ENCODE results near the gene TMEFF2.

- TF ChIP-seq POLR2AphosphoS5 (IDR thresholded peaks at IDR 0.05; ENCODE audit: low read depth, low read length), result no peak
- no peak for TF ChIP-seq POLR2A (IDR thresholded peaks at IDR 0.05; ENCODE audit: low read depth, low read length)
- no peak for TF ChIP-seq TAF1 (IDR thresholded peaks at IDR 0.05; ENCODE audit: low read depth, low read length)
- no peak for TF ChIP-seq SPI1 (IDR thresholded peaks at IDR 0.05; ENCODE audit: low read depth, low read length)
- TF ChIP-seq PAX5 (IDR thresholded peaks at IDR 0.05; ENCODE audit: insufficient read depth, low read length, severe bottlenecking), result no peak
- TF ChIP-seq POU2F2 (IDR thresholded peaks at IDR 0.05; ENCODE audit: low read depth, low read length), result no peak
These were observed 164.4 kb downstream of the TMEFF2 start for GRCh38 chr2:192030289-192030688.

Data from GM12891 (cell line).